GM19395 (cell line): ENCODE data around the gene GOLGA8K.
"Not testable (repeated sequence)": the region's sequence is repeated elsewhere in the genome, so short reads cannot be mapped to it uniquely, and the experiment has no call there.

Experiments used
- ATAC-seq: cut with Tn5 transposase; IDR thresholded peaks from one replicate; pipeline ENCODE4 v1.9.1; 2021; ENCODE audit warnings: mild to moderate bottlenecking, moderate library complexity; ENCODE audit not compliant: unreplicated experiment

GOLGA8K gene, protein sequence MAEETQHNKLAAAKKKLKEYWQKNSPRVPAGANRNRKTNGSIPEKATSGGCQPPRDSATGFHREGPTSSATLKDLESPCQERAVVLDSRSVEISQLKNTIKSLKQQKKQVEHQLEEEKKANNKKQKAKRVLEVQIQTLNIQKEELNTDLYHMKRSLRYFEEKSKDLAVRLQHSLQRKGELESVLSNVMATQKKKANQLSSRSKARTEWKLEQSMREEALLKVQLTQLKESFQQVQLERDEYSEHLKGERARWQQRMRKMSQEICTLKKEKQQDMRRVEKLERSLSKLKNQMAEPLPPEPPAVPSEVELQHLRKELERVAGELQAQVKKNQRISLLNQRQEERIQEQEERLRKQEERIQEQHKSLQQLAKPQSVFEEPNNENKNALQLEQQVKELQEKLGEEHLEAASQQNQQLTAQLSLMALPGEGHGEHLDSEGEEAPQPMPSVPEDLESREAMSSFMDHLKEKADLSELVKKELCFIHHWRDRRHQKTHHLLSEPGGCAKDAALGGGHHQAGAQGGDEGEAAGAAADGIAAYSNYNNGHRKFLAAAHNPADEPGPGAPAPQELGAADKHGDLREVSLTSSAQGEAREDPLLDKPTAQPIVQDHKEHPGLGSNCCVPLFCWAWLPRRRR

GRCh38 chr15:32403192-32403591, at the start of gene GOLGA8K:
GOLGA8K (minus strand) TSS chr15:32403292; CDS start chr15:32403194, 98 bp downstream.
- ATAC-seq, result not testable (repeated sequence)

DNA sequence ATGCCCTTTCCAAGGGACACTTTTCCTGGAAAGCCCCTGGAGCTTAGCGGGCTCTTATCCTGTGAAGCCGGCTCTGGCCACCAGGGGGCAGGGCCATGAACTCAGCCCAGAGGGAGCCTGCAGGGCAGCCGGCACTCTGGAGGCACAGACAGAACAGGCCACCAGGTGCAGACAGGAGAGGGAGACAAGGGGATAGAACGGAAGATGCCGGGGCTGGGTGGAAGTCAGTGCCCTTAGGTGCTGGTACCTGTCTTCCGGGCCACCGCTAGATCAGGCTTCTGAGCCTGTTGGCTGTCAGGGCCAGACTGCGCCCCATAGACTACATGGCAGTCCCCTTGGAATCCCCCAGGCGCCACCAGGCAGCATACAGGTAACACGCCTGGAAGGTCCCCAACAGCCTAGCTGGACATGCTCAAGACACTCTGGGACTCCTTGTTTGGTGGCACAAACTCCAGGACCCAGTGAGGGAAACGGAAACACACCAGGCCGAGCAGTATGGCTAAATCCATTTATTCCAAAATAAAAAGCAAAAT, 37.4 kb upstream of the GOLGA8K start:
- not testable (repeated sequence) for ATAC-seq

GRCh38 chr15:32434102-32434963, 31.2 kb upstream of the GOLGA8K start:
- ATAC-seq, result not testable (repeated sequence)

GRCh38 chr15:32427635-32428034, 24.5 kb upstream of the GOLGA8K start:
- not testable (repeated sequence) for ATAC-seq

- not testable (repeated sequence) for ATAC-seq
These were observed 23.4 kb upstream of the GOLGA8K start for GRCh38 chr15:32426511-32426910.

- ATAC-seq, result not testable (repeated sequence)
These were observed 4.8 kb upstream of the GOLGA8K start for GRCh38 chr15:32407903-32408302.

- ATAC-seq, result not testable (repeated sequence)
These were observed 6.6 kb downstream of the GOLGA8K start for GRCh38 chr15:32396522-32396921.

GRCh38 chr15:32394745-32395144, 8.3 kb downstream of the GOLGA8K start:
- not testable (repeated sequence) for ATAC-seq

DNA sequence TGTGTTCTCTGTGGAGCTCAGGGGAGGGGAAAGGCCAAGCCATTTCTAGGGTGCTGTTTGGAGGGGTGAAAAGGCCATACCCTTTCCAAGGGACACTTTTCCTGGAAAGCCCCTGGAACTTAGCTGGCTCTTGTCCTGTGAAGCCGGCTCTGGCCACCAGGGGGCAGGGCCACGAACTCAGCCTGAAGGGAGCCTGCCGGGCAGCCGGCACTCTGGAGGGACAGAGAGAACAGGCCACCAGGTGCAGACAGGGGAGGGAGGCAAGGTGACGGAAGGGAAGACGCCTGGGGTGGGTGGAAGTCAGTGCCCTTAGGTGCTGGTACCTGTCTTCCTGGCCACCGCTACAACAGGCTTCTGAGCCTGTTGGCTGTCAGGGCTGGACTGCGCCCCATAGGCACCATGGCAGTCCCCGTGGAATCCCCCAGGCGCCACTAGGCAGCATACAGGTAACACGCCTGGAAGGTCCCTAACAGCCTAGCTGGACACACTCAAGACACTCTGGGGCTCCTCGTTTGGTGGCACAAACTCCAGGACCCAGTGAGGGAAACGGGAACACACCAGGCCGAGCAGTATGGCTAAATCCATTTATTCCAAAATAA, 14.9 kb downstream of the GOLGA8K start:
- ATAC-seq, result not testable (repeated sequence)

- ATAC-seq, result not testable (repeated sequence)
These were observed 17.1 kb downstream of the GOLGA8K start for GRCh38 chr15:32385823-32386495.

- not testable (repeated sequence) for ATAC-seq
These were observed 28.9 kb downstream of the GOLGA8K start for GRCh38 chr15:32374185-32374584.

GRCh38 chr15:32373707-32374106, 29.4 kb downstream of the GOLGA8K start:
- not testable (repeated sequence) for ATAC-seq

DNA sequence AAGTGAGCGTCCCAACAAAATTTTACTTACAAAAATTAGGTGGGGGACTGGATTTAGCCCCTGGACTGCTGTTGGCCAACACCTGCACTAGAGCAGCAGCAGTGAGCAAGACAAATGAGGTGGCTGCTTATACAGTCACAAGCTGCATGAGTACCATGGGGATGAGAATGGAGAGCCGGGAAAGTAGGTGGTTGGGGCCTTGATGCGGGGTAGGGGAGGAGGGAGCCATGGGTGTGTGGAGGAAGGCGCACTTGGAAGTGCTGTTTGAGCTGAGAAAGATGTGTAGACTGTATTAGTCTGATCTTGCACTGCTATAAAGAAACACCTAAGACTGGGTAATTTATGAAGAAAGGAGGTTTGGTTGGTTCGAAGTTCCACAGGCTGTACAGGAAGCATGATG, 31.0 kb downstream of the GOLGA8K start:
- ATAC-seq, result not testable (repeated sequence)

DNA sequence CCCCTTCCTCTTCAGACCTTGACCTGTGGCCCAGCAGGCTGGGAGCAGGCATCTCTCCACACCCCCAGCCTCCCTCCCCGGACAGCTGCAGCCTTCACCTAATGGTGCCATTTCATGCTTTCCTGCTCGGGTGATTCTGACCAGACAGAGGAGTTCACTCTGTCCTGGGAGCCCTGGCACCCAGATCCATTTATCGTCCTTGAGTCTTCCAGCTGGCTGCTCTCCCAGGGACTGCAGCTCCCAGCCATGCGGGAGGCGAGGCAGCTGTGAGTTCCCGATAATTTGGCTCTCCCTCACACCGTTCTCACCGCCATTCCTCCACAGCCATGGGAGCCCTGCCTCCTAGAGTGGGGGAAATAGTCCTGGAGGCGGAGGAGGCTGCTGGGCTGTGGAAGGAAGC, 32.6 kb downstream of the GOLGA8K start:
- ATAC-seq, result not testable (repeated sequence)

DNA sequence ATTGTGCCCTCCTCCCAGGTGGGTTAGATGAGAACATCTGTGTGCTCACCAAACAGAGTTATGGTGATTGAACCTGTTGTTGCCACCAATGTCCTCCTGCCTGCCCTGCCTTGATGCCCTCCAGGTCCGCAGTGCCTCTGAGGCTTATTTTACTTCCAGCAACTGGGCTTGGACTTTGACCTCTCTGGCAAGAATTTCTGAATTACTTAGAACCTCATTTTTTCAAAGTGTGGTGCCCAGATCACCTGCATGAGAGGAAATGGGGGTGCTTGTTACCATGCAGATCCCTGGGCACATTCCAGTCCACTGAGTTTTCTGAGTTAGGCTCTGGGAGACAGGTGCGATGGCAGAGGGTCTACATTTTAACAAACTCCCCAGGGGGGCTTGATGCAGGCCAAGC, 33.0 kb downstream of the GOLGA8K start:
- not testable (repeated sequence) for ATAC-seq

GRCh38 chr15:32366492-32366891, 36.6 kb downstream of the GOLGA8K start:
- ATAC-seq, result not testable (repeated sequence)

DNA sequence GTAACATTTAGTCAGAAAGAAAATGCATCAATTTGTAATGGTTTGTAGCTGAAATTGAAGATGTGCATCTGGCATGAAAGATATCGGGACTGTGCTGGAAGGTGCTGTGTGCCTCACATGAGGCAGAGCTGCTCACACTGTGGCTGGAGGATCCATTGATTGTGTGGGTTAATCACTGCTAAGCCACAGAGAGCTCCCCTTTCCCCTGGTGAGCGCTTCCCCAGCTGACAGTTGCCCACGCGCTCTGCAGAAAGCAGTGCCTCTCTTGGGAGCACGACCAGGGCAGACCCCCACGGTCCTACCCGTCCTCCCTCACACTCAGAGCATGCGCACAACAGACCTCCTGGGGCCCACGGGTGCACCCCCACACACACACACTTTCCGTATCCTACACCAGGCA, 37.1 kb downstream of the GOLGA8K start:
- not testable (repeated sequence) for ATAC-seq

DNA sequence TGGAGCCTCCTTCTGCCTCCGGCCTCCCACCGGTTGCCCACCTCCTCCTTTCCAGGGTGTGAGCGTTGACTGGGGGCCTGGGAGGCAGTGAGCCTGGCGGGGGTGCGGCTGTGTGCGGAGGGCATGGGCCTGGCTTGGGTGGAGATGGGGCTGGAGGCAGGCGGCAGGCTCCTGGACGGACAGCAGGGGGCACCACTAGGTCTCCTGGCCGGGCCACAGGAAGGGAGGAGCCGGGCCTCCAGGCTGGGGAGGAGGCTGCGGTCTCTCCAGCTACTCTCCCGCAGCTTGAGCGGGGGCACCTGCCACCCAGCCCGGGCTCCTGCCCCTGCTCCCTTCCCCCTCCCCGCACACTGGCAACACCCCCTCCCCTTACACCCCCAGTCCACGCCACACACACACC, 38.1 kb downstream of the GOLGA8K start:
- ATAC-seq, result not testable (repeated sequence)

DNA sequence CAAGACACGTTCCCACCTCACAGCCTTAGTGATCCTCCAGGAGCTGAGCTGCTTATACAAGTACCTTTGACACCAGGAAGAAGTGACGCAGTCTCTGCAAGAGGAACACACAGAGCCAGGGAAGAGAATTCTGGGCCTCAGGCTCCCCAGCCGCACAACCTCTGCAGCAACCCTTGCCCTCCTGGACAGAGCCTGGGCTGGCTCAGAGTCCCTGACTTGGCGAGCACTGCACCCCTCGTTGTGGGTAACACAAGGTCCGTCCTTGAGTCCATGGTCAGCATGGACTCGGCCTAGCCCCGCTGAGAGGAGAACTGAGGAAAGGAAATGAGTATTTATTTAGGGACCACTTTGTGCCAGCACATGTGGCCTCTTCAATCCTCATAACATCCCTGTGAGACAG, 39.6 kb downstream of the GOLGA8K start:
- not testable (repeated sequence) for ATAC-seq

- not testable (repeated sequence) for ATAC-seq
These were observed 41.4 kb downstream of the GOLGA8K start for GRCh38 chr15:32361662-32362061.
